ENCODE data around the gene LYSMD2. TPM values are rescaled to one million over a fixed set of nuclear protein-coding genes. Genes with fewer than 3 reads are reported as not detected.
"Not testable (repeated sequence)": the region's sequence is repeated elsewhere in the genome, so short reads cannot be mapped to it uniquely, and the experiment has no call there.

LYSMD2 gene, protein sequence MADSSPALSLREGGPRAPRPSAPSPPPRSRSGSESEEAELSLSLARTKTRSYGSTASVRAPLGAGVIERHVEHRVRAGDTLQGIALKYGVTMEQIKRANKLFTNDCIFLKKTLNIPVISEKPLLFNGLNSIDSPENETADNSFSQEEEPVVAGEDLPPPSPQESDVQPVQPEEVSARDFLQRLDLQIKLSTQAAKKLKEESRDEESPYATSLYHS
- total RNA-seq (ENCODE audit: low replicate concordance), result 0.15 TPM in 1 of 2 replicates, not detected in the other

DNA sequence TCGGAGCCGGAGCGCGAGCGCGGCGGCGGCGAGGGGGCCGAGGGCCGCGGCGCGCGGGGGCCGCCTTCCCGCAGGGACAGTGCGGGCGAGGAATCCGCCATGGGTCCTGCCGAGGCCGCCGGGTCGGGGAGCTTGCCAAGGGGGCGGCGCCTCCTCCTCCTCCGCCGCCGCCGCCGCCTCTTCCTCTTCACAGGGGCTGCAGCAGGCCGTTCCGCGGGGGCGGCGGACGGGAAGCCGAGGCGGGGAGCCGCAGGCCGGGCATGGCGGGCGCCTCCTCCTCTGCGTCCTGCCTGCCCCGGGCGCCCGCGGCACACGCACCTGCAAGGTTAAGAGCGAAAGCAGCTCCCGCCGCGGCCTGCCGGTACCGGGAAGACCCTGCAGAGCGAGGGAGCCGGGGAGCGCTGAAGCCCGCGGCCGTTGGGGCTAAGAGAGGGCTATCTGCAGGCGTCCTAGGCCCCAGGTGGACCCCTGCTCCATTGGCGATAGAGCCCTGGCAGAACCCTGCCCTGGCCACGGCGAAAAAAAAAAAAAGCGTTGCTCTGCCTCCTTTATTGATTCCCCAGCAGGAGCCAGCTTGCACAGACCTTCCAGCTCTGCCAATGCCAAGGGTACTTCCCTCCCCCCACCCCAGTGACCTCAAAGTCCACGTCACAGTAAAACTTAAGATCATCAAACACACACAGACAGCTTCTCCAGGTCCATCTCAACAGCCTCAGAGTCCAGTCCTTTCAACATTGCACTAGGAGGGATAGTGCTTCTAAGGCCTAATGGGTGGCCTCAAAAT, at the start of gene LYSMD2:
LYSMD2 (minus strand) TSS at position 134 of the 784 bp plus-strand sequence; CDS start at position 101, 33 bp downstream.
- H3K36me3 Mint-ChIP-seq, result no peaks in the 10 kb centered on the region
- no peaks in the 10 kb centered on the region for H3K36me3 ChIP-seq

DNA sequence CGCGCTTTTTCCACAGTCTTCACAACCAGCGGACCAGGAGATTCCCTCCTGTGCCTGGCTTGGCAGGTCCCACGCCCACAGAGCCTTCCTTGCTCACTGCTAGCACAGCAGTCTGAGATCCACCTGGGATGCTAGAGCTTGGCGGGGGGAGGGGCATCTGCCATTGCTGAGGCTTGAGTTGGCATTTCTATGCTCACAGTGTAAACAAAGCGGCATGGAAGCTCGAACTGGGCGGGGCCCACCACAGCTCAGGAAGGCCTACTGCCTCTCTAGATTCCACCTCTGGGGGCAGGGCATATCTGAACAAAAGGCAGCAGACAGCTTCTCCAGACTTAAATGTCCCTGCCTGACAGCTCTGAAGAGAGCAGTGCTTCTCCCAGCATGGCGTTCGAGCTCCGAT, 49.7 kb upstream of the LYSMD2 start:
- not testable (repeated sequence) for H3K36me3 Mint-ChIP-seq

More for the DNA sequence above, at the start of gene LYSMD2:
- H3K27me3 Mint-ChIP-seq (ENCODE audit: insufficient read depth, low read depth), result peaks cover 15% of the 10 kb centered on the region
- no peak within 1 kb of the TSS for H3K9ac ChIP-seq
- H3K27me3 ChIP-seq, result peaks cover 64% of the 10 kb centered on the region
- DNase-seq (ENCODE audit: low spot score), result peak; percentile 74
- no peak within 1 kb of the TSS for H3K27ac Mint-ChIP-seq
- TF ChIP-seq, protein P1, sequence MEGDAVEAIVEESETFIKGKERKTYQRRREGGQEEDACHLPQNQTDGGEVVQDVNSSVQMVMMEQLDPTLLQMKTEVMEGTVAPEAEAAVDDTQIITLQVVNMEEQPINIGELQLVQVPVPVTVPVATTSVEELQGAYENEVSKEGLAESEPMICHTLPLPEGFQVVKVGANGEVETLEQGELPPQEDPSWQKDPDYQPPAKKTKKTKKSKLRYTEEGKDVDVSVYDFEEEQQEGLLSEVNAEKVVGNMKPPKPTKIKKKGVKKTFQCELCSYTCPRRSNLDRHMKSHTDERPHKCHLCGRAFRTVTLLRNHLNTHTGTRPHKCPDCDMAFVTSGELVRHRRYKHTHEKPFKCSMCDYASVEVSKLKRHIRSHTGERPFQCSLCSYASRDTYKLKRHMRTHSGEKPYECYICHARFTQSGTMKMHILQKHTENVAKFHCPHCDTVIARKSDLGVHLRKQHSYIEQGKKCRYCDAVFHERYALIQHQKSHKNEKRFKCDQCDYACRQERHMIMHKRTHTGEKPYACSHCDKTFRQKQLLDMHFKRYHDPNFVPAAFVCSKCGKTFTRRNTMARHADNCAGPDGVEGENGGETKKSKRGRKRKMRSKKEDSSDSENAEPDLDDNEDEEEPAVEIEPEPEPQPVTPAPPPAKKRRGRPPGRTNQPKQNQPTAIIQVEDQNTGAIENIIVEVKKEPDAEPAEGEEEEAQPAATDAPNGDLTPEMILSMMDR (IDR thresholded peaks at IDR 0.05), result no peak
- peak; percentile 45 for TF ChIP-seq EZH2phosphoT487 (IDR thresholded peaks at IDR 0.05)
- peak; percentile 78 for TF ChIP-seq EZH2 (IDR thresholded peaks at IDR 0.05)
- no peaks in the 10 kb centered on the region for H3K79me2 ChIP-seq (ENCODE audit: low read depth)
- H3F3A ChIP-seq (ENCODE audit: low read depth), result peaks cover 18% of the 10 kb centered on the region
- H3K9me3 Mint-ChIP-seq, result no peaks in the 10 kb centered on the region
- H3K4me1 Mint-ChIP-seq, result peaks cover 40% of the 10 kb centered on the region
- peak within 1 kb of the TSS; percentile 82 for H2AFZ ChIP-seq (replicated peaks)
- peak within 1 kb of the TSS; percentile 63 for H3K4me3 ChIP-seq
- peak within 1 kb of the TSS; percentile 97 for H3K4me2 ChIP-seq
- peaks cover 5% of the 10 kb centered on the region for H3K4me1 ChIP-seq
- no peak within 1 kb of the TSS for H3K27ac ChIP-seq
- H3K4me3 Mint-ChIP-seq, result peak within 1 kb of the TSS; percentile 86
- no peaks in the 10 kb centered on the region for H3K9me3 ChIP-seq (ENCODE audit: low read depth)
- H4K20me1 ChIP-seq (ENCODE audit: low read depth), result peaks cover 14% of the 10 kb centered on the region

DNA sequence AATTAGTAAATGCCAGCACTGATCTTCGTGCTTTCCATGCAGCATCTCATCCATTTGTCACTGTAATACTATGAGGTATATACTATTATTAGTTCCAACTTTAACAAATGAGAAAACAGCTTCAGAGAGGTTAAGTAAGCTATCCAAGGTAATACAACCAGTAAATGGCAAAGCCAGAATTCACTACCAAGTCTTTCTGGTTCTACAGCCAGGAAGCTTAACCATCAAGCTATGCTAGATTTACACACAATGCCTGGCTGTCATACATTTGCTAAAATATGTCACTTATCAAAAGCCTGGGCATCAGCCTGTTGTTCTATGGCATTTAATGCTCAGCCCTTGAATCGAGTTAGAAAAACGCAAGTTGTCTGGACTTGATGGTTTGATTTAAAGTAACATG, 46.5 kb upstream of the LYSMD2 start:
- H3K36me3 ChIP-seq, result no peaks in the 10 kb centered on the region
- H3F3A ChIP-seq (ENCODE audit: low read depth), result no peaks in the 10 kb centered on the region
- H2AFZ ChIP-seq (replicated peaks), result no peak overlapping the region
- TF ChIP-seq EZH2 (IDR thresholded peaks at IDR 0.05), result no peak
- TF ChIP-seq, protein P1 (IDR thresholded peaks at IDR 0.05), result no peak
- TF ChIP-seq EZH2phosphoT487 (IDR thresholded peaks at IDR 0.05), result no peak
- no peak overlapping the region for H3K27ac ChIP-seq
- Mint-ChIP-seq H3K9me3 (peaks cover 4% of the 10 kb centered on the region), H3K36me3 (peaks cover 4% of the 10 kb centered on the region), H3K4me3 (no peak overlapping the region), H3K4me1 (no peaks in the 10 kb centered on the region), H3K27ac (no peak overlapping the region), H3K27me3 (ENCODE audit: insufficient read depth, low read depth) (peaks cover 2% of the 10 kb centered on the region)
- peaks cover 7% of the 10 kb centered on the region for H3K4me1 ChIP-seq
- no peaks in the 10 kb centered on the region for H3K9me3 ChIP-seq (ENCODE audit: low read depth)
- no peaks in the 10 kb centered on the region for H3K79me2 ChIP-seq (ENCODE audit: low read depth)
- no peak overlapping the region for H3K4me2 ChIP-seq
- H4K20me1 ChIP-seq (ENCODE audit: low read depth), result no peaks in the 10 kb centered on the region
- H3K9ac ChIP-seq, result no peak overlapping the region
- no peaks in the 10 kb centered on the region for H3K27me3 ChIP-seq
- no peak overlapping the region for H3K4me3 ChIP-seq
- DNase-seq (ENCODE audit: low spot score), result no peak

More for the DNA sequence above, 49.7 kb upstream of the LYSMD2 start:
- not testable (repeated sequence) for H3K4me3 ChIP-seq; H3K4me1 Mint-ChIP-seq; H3F3A ChIP-seq (ENCODE audit: low read depth); H3K4me1 ChIP-seq; H3K36me3 ChIP-seq; H3K27ac Mint-ChIP-seq; H3K9ac ChIP-seq; H3K9me3 ChIP-seq (ENCODE audit: low read depth); H3K79me2 ChIP-seq (ENCODE audit: low read depth); H3K27me3 ChIP-seq; H3K27me3 Mint-ChIP-seq (ENCODE audit: insufficient read depth, low read depth); H4K20me1 ChIP-seq (ENCODE audit: low read depth); H3K4me3 Mint-ChIP-seq; H3K27ac ChIP-seq; H3K9me3 Mint-ChIP-seq
- Histone ChIP-seq H2AFZ (replicated peaks) (peak overlapping the region; percentile 73), H3K4me2 (peak overlapping the region; percentile 61)
- peak; percentile 76 for DNase-seq (ENCODE audit: low spot score)

Data from neural progenitor cell (in vitro differentiated cells).